K562 (cell line): ENCODE measurements around the gene PTCD3. TPM values are rescaled to one million over a fixed set of nuclear protein-coding genes. Genes with fewer than 3 reads are reported as not detected.
A peak's percentile ranks its signal among the peaks of the same experiment; 100 is the strongest.

ENCODE experiments used
- BACH1 ChIP-seq: fragments of 200-800 bp; sonication (Bioruptor generic); IDR thresholded peaks from 2 replicates; pipeline ENCODE4 v1.6.1; 2016; ENCODE audit warnings: missing genetic modification characterization, missing compliant biosample characterization
- CBFA2T3 ChIP-seq: fragments of 450-650 bp; IDR thresholded peaks from 2 replicates; pipeline ENCODE4 v1.6.1; 2017
- COPS2 ChIP-seq: fragments of 450-650 bp; conservative IDR thresholded peaks from 2 replicates; pipeline ENCODE4 v1.6.1; 2016; ENCODE audit warnings: mild to moderate bottlenecking, moderate library complexity
- ELF2 ChIP-seq: fragments of 250-450 bp; sonication (Bioruptor Pico); IDR thresholded peaks from 2 replicates; pipeline ENCODE4 v1.5.0; 2021; ENCODE audit warnings: mild to moderate bottlenecking
- ESRRB ChIP-seq: fragments of 250-450 bp; sonication (Bioruptor Pico); IDR thresholded peaks from 2 replicates; pipeline ENCODE4 v1.5.0; 2020; ENCODE audit warnings: mild to moderate bottlenecking, moderate library complexity, borderline replicate concordance
- FOXK2 ChIP-seq, 2 experiments: fragments of 450-650 bp; IDR thresholded peaks in 1 of 2; conservative IDR thresholded peaks in 1 of 2; 2 replicates each; pipeline ENCODE4 v1.6.1; 2016; ENCODE audit warnings: low read depth in 2 of 2, mild to moderate bottlenecking in 1 of 2
- KAT8 ChIP-seq: fragments of 450-650 bp; IDR thresholded peaks from 2 replicates; pipeline ENCODE4 v1.6.1; 2016; ENCODE audit warnings: low read depth, mild to moderate bottlenecking
- MTA2 ChIP-seq: fragments of 450-650 bp; IDR thresholded peaks from 2 replicates; pipeline ENCODE4 v1.6.1; 2016; ENCODE audit warnings: low read depth
- PCBP2 ChIP-seq: fragments of 200-400 bp; formaldehyde crosslinking; IDR thresholded peaks from 2 replicates; pipeline ENCODE4 v1.6.1; 2018; ENCODE audit warnings: low read length, low read depth, mild to moderate bottlenecking, moderate library complexity; ENCODE audit not compliant: poor library complexity, severe bottlenecking
- PRMT5 ChIP-seq: sonication (generic); formaldehyde crosslinking; IDR thresholded peaks from 2 replicates; pipeline ENCODE4 v1.5.0; 2020; ENCODE audit warnings: missing genetic modification reagents
- RB1 ChIP-seq: fragments of 450-650 bp; IDR thresholded peaks from 2 replicates; pipeline ENCODE4 v1.6.1; 2017; ENCODE audit warnings: low read depth, mild to moderate bottlenecking
- SETDB1 ChIP-seq: IDR thresholded peaks from one replicate; pipeline ENCODE4 v1.6.1; 2012; ENCODE audit warnings: low read length, control low read depth, inconsistent platforms
- SP1 ChIP-seq: sonication (generic); formaldehyde crosslinking; IDR thresholded peaks from 2 replicates; pipeline ENCODE4 v1.8.1; 2022; ENCODE audit warnings: mild to moderate bottlenecking, missing genetic modification reagents
- STAG1 ChIP-seq: sonication (generic); formaldehyde crosslinking; IDR thresholded peaks from 2 replicates; pipeline ENCODE4 v1.5.0; 2020; ENCODE audit warnings: missing genetic modification reagents, borderline replicate concordance
- TAF1 ChIP-seq: IDR thresholded peaks from 2 replicates; pipeline ENCODE4 v1.6.1; 2011; ENCODE audit warnings: mild to moderate bottlenecking, low read length, moderate library complexity; ENCODE audit not compliant: insufficient read depth, control insufficient read depth, severe bottlenecking; ENCODE audit errors: extremely low read depth
- TEAD1 ChIP-seq, 2 experiments: fragments of 450-650 bp in 1 of 2; sonication (generic) in 1 of 2; formaldehyde crosslinking; IDR thresholded peaks; 2 replicates each; pipeline versions ENCODE4 v1.4.0 to v1.8.0; 2020 to 2022; ENCODE audit warnings: mild to moderate bottlenecking in 2 of 2, missing genetic modification reagents in 1 of 2
- YBX1 ChIP-seq: fragments of 450-650 bp; IDR thresholded peaks from 2 replicates; pipeline ENCODE4 v1.7.1; 2016; ENCODE audit warnings: mild to moderate bottlenecking
- ZEB2 ChIP-seq: fragments of 450-650 bp; IDR thresholded peaks from 2 replicates; pipeline ENCODE4 v1.6.1; 2016
- ZKSCAN1 ChIP-seq: fragments of 150-350 bp; IDR thresholded peaks from 2 replicates; pipeline ENCODE4 v1.6.1; 2016; ENCODE audit warnings: low read depth, low read length
- ZNF140 ChIP-seq: fragments of 250-450 bp; sonication (Bioruptor Pico); IDR thresholded peaks from 2 replicates; pipeline ENCODE4 v1.8.0; 2021; ENCODE audit warnings: moderate library complexity, mild to moderate bottlenecking, inconsistent platforms
- polyA plus RNA-seq, 8 experiments: library from polyadenylated mRNA; depleted of rRNA in 4 of 8; stranded (reverse) in 5 of 8; unstranded in 3 of 8; fragments of >200 nt; fragmentation: Nextera tagmentation in 2 of 8; fragmentation: Illumina TruSeq in 1 of 8; extraction: Ambion mirVana in 2 of 8; extraction: Trizol in 1 of 8; gene quantifications; 2 replicates each; pipeline versions ENCODE4 v1.2.1 to v1.2.3, GENCODE V29; 2011 to 2014; ENCODE audit warnings: inconsistent platforms in 1 of 8, missing spikeins in 1 of 8
- total RNA-seq, 7 experiments: library from RNA; depleted of rRNA in 6 of 7; stranded (reverse); fragments of >200 nt in 6 of 7; fragmentation: Illumina TruSeq in 2 of 7; extraction: Trizol in 2 of 7; gene quantifications; 2 replicates each; pipeline versions ENCODE4 v1.2.1 to v1.2.3, GENCODE V29; 2011 to 2021; ENCODE audit warnings: low replicate concordance in 1 of 7
- TF ChIP-seq, protein P1 (sequence below): fragments of 450-650 bp; IDR thresholded peaks from 2 replicates; pipeline ENCODE4 v1.6.1; 2016; ENCODE audit warnings: antibody characterized with exemption
- TF ChIP-seq, protein P2 (sequence below), 3 experiments: IDR thresholded peaks in 2 of 3; conservative IDR thresholded peaks in 1 of 3; 2 replicates each; pipeline ENCODE4 v1.5.1; 2011 to 2012; ENCODE audit warnings: low read length in 3 of 3, mild to moderate bottlenecking in 3 of 3, control low read depth in 2 of 3, improper control_type of control experiment in 1 of 3, inconsistent platforms in 1 of 3, low read depth in 1 of 3, mixed read lengths in 1 of 3, moderate library complexity in 1 of 3; ENCODE audit not compliant: insufficient read depth in 2 of 3
- TF ChIP-seq, protein P3 (sequence below): fragments of 250-450 bp; sonication (Bioruptor Pico); IDR thresholded peaks from 2 replicates; pipeline ENCODE4 v1.5.0; 2021
- TF ChIP-seq, protein P4 (sequence below): fragments of 450-650 bp; IDR thresholded peaks from 2 replicates; pipeline ENCODE4 v1.6.1; 2016; ENCODE audit warnings: low read depth, mild to moderate bottlenecking, moderate library complexity
- TF ChIP-seq, protein P5 (sequence below): fragments of 450-650 bp; conservative IDR thresholded peaks from 2 replicates; pipeline ENCODE4 v1.6.1; 2016; ENCODE audit warnings: missing genetic modification characterization, low read depth, mild to moderate bottlenecking, missing compliant biosample characterization, moderate library complexity

Gene PTCD3
- total and polyA plus RNA-seq, 9 of the 15 experiments (the other 6 are each of a cell fraction or from before 2014, with no cell fraction given) = 65.2 to 241 (median 172) TPM

DNA sequence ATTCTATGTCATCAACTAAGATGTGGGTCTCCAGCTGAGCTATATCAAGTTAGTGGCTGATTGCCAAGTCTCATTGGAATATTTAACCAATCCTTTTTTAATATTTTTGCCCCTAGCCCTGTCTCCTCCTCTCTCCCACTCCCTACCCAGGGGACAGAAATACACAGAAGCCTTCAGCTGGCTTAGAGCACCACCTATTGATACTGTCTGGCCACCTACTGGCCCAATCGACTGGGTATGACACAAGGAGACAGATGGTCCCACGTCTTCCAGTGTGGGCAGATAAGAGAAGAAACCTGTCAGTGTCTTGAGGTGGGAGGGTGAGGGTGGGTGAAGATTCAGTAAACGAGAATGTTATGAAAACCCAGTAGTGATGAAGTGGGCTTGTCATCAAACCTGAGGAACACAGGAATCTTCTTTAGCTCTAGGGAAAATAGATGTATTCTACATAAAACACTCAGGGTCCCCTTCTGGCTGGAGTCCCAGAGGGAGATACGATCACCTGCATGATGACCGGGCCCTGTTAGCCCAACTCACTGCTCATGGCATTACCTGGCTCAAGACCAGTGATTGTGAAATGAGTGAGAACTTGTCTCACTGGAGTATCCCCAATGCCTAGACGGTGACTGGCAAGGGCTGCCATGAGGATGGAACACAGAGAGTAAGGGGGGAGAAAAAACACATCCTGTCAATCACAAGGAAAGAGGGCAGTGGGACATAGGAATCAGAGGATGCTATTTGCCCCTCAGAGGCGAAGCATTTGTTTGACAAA is 27.1 kb upstream of the PTCD3 start (continued):
- TF ChIP-seq ZNF140 (CRISPR knock-in tag) = no peak
- no peak for TF ChIP-seq FOXK2 (conservative IDR thresholded peaks at IDR 0.05 in 1 of 2, IDR thresholded peaks at IDR 0.05 in 1 of 2; ENCODE audit: low read depth in 2 of 2)
- no peak for TF ChIP-seq ESRRB (CRISPR knock-in tag)
- no peak for TF ChIP-seq PRMT5 (CRISPR knock-in tag)
- TF ChIP-seq ZEB2 = no peak
- TF ChIP-seq, protein P1, sequence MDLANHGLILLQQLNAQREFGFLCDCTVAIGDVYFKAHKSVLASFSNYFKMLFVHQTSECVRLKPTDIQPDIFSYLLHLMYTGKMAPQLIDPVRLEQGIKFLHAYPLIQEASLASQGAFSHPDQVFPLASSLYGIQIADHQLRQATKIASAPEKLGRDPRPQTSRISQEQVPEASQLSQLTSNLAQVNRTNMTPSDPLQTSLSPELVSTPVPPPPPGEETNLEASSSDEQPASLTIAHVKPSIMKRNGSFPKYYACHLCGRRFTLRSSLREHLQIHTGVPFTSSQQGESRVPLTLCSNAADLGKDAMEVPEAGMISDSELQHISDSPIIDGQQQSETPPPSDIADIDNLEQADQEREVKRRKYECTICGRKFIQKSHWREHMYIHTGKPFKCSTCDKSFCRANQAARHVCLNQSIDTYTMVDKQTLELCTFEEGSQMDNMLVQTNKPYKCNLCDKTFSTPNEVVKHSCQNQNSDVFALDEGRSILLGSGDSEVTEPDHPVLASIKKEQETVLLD = no peak
- no peak for TF ChIP-seq BACH1 (tag)
- no peak for TF ChIP-seq COPS2
- no peak for TF ChIP-seq MTA2
- TF ChIP-seq, protein P2, sequence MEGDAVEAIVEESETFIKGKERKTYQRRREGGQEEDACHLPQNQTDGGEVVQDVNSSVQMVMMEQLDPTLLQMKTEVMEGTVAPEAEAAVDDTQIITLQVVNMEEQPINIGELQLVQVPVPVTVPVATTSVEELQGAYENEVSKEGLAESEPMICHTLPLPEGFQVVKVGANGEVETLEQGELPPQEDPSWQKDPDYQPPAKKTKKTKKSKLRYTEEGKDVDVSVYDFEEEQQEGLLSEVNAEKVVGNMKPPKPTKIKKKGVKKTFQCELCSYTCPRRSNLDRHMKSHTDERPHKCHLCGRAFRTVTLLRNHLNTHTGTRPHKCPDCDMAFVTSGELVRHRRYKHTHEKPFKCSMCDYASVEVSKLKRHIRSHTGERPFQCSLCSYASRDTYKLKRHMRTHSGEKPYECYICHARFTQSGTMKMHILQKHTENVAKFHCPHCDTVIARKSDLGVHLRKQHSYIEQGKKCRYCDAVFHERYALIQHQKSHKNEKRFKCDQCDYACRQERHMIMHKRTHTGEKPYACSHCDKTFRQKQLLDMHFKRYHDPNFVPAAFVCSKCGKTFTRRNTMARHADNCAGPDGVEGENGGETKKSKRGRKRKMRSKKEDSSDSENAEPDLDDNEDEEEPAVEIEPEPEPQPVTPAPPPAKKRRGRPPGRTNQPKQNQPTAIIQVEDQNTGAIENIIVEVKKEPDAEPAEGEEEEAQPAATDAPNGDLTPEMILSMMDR (IDR thresholded peaks at IDR 0.05 in 2 of 3, conservative IDR thresholded peaks at IDR 0.05 in 1 of 3; ENCODE audit: insufficient read depth in 2 of 3, low read depth in 1 of 3, low read length in 3 of 3) = peak; percentile 39 to 73 (median 68)
- no peak for TF ChIP-seq KAT8
- TF ChIP-seq RB1 = 0 out of 2 replicates have a peak, but pooled peaks have one; percentile 16
- TF ChIP-seq YBX1 = no peak
- TF ChIP-seq TEAD1 (CRISPR knock-in tag; IDR thresholded peaks at IDR 0.05) = no peak
- TF ChIP-seq, protein P3, sequence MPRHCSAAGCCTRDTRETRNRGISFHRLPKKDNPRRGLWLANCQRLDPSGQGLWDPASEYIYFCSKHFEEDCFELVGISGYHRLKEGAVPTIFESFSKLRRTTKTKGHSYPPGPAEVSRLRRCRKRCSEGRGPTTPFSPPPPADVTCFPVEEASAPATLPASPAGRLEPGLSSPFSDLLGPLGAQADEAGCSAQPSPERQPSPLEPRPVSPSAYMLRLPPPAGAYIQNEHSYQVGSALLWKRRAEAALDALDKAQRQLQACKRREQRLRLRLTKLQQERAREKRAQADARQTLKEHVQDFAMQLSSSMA = no peak
- TF ChIP-seq STAG1 (CRISPR knock-in tag) = peak; percentile 60; the same call in 1 of the 2 replicates
- TF ChIP-seq ELF2 (CRISPR knock-in tag) = no peak
- TF ChIP-seq, protein P4, sequence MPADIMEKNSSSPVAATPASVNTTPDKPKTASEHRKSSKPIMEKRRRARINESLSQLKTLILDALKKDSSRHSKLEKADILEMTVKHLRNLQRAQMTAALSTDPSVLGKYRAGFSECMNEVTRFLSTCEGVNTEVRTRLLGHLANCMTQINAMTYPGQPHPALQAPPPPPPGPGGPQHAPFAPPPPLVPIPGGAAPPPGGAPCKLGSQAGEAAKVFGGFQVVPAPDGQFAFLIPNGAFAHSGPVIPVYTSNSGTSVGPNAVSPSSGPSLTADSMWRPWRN = no peak
- TF ChIP-seq TAF1 = no peak
- TF ChIP-seq CBFA2T3 = no peak
- no peak for TF ChIP-seq PCBP2
- no peak for TF ChIP-seq ZKSCAN1
- TF ChIP-seq SETDB1 = no peak
- TF ChIP-seq, protein P5, sequence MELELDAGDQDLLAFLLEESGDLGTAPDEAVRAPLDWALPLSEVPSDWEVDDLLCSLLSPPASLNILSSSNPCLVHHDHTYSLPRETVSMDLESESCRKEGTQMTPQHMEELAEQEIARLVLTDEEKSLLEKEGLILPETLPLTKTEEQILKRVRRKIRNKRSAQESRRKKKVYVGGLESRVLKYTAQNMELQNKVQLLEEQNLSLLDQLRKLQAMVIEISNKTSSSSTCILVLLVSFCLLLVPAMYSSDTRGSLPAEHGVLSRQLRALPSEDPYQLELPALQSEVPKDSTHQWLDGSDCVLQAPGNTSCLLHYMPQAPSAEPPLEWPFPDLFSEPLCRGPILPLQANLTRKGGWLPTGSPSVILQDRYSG = no peak
- TF ChIP-seq SP1 (CRISPR knock-in tag) = no peak
